OCI-LY3 (cell line): ENCODE measurements around the gene AHRR.
A peak's percentile ranks its signal among the peaks of the same experiment; 100 is the strongest.

ENCODE experiments used
- H2AFZ ChIP-seq: fragments of 200-600, 300-600 bp; shearing (Covaris generic); 2 replicates; pipeline ENCODE4 v1.6.0; 2014; ENCODE audit warnings: antibody characterized with exemption, low read depth, low read length
- H3K27ac ChIP-seq: fragments of 200-600, 300-600 bp; sonication (generic); 2 replicates; pipeline ENCODE4 v1.5.1; 2014; ENCODE audit warnings: mild to moderate bottlenecking, low read length, moderate library complexity, mixed read lengths
- H3K27me3 ChIP-seq: fragments of 200-600, 300-600 bp; sonication (generic); 2 replicates; pipeline ENCODE4 v1.6.1; 2014; ENCODE audit warnings: low read depth, low read length, mixed read lengths
- H3K36me3 ChIP-seq: fragments of 200-600, 300-600 bp; sonication (generic); replicated peaks from 2 replicates; pipeline ENCODE3; 2014; ENCODE audit warnings: low read depth, low read length, mixed read lengths
- H3K4me1 ChIP-seq: fragments of 300-600, 200-600 bp; sonication (generic); 2 replicates; pipeline ENCODE4 v1.6.1; 2014; ENCODE audit warnings: low read length, mixed read lengths
- H3K4me2 ChIP-seq: fragments of 200-600, 300-600 bp; sonication (generic); 2 replicates; pipeline ENCODE4 v1.6.1; 2014; ENCODE audit warnings: low read length, mixed read lengths
- H3K4me3 ChIP-seq: fragments of 300-600, 200-600 bp; sonication (generic); 2 replicates; pipeline ENCODE4 v1.5.1; 2014; ENCODE audit warnings: antibody characterized with exemption, mild to moderate bottlenecking, low read length, moderate library complexity
- H3K79me2 ChIP-seq: fragments of 300-600, 200-600 bp; shearing (Covaris generic); 2 replicates; pipeline ENCODE4 v1.6.1; 2014; ENCODE audit warnings: mild to moderate bottlenecking, low read length, mixed read lengths
- H3K9ac ChIP-seq: fragments of 300-600, 200-600 bp; shearing (Covaris generic); 2 replicates; pipeline ENCODE4 v1.6.0; 2014; ENCODE audit warnings: mild to moderate bottlenecking, low read length, moderate library complexity
- H3K9me3 ChIP-seq: fragments of 200-600, 300-600 bp; shearing (Covaris generic); 2 replicates; pipeline ENCODE4 v1.6.1; 2014; ENCODE audit warnings: low read length, mixed read lengths; ENCODE audit not compliant: insufficient read depth
- H4K20me1 ChIP-seq: fragments of 200-600, 300-600 bp; sonication (generic); 2 replicates; pipeline ENCODE4 v1.6.1; 2016; ENCODE audit warnings: low read length, mixed read lengths; ENCODE audit not compliant: insufficient read depth
- EZH2phosphoT487 ChIP-seq: fragments of 200-600 bp; shearing (Covaris generic); IDR thresholded peaks from 2 replicates; pipeline ENCODE4 v1.6.1; 2018; ENCODE audit warnings: antibody characterized with exemption, mixed run types, low read depth
- TF ChIP-seq, protein P1 (sequence below): fragments of 200-600, 300-600 bp; sonication (generic); IDR thresholded peaks from 2 replicates; pipeline ENCODE4 v1.5.1; 2014; ENCODE audit warnings: antibody characterized with exemption, low read length, low read depth

Gene AHRR

DNA sequence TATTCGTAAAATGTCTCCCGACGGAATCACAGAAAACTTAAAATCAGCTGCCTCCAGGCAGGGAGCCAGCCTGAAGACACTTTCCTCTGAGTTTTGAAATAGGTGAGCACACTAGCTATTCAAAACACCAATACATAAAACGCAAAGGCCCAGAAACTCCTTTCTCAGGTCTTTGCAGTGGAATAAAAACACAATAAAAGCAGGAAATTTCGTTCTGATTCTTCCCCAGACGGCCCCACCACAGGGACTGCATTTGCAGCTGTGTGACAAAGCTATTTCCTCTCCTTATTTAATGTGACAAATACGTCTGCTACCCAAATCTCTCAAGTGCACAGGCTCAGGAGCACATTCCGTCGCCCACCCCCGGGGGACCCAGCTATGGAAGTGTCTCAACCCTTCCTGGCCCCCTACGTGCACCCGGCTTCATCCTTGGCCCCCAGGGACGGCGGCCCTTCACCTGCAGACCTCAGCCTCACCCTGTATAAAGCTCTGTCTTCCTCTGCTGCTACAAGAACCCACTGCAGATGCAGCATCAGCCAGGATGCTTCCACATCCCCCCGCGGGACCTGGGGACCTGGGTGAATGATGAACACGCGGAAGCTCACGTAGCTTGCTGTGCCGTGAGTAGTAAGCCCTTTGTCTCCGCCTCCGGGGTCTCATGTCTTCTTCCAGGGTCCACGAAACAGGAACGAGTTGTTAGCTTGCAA, 24.9 kb downstream of the AHRR start:
- Histone ChIP-seq H3K27me3 (no peaks in the 10 kb centered on the region), H3K79me2 (no peaks in the 10 kb centered on the region), H2AFZ (no peak overlapping the region), H3K4me3 (no peak overlapping the region), H3K9ac (no peak overlapping the region), H3K4me1 (no peaks in the 10 kb centered on the region), H3K9me3 (no peaks in the 10 kb centered on the region), H3K36me3 (no peaks in the 10 kb centered on the region), H3K27ac (no peak overlapping the region), H4K20me1 (no peaks in the 10 kb centered on the region), H3K4me2 (no peak overlapping the region)
- TF ChIP-seq EZH2phosphoT487: no peak
- TF ChIP-seq, protein P1, sequence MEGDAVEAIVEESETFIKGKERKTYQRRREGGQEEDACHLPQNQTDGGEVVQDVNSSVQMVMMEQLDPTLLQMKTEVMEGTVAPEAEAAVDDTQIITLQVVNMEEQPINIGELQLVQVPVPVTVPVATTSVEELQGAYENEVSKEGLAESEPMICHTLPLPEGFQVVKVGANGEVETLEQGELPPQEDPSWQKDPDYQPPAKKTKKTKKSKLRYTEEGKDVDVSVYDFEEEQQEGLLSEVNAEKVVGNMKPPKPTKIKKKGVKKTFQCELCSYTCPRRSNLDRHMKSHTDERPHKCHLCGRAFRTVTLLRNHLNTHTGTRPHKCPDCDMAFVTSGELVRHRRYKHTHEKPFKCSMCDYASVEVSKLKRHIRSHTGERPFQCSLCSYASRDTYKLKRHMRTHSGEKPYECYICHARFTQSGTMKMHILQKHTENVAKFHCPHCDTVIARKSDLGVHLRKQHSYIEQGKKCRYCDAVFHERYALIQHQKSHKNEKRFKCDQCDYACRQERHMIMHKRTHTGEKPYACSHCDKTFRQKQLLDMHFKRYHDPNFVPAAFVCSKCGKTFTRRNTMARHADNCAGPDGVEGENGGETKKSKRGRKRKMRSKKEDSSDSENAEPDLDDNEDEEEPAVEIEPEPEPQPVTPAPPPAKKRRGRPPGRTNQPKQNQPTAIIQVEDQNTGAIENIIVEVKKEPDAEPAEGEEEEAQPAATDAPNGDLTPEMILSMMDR: no peak

DNA sequence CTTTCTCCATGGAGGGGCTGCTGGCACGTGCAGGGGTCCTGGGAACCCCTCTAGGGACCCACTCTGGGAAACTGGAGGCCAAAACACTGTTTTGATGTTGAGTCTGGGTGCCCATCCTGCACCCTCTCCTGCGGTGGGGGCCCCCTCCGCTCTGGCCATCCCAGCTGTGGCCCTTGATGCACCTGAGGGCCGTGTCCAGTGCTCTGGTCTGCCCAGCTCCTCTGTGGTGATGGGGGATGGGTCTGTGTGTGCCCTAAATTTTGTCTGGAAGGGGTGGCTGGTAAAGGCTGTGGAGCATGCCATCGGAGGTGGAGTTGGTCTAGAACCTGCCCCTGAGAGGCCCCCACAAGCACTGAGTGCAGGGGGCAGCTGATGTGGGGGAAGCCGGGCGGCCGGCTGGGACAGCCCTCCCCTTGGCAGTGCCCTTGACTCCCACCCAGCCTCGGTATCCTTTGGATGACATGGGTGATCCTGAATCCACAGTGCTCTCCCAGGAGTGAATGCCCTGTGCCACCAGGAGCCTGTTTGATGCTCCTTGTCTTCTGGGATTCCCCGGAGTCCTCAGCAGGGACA, 26.3 kb downstream of the AHRR start:
- H3K9ac ChIP-seq: no peak overlapping the region
- no peaks in the 10 kb centered on the region for H3K36me3 ChIP-seq
- no peak overlapping the region for H2AFZ ChIP-seq
- no peak overlapping the region for H3K4me2 ChIP-seq
- no peaks in the 10 kb centered on the region for H3K79me2 ChIP-seq
- H3K27me3 ChIP-seq: no peaks in the 10 kb centered on the region
- H3K4me1 ChIP-seq: no peaks in the 10 kb centered on the region
- H3K9me3 ChIP-seq: no peaks in the 10 kb centered on the region
- H4K20me1 ChIP-seq: no peaks in the 10 kb centered on the region
- TF ChIP-seq, protein P1: no peak
- no peak for TF ChIP-seq EZH2phosphoT487
- no peak overlapping the region for H3K4me3 ChIP-seq
- no peak overlapping the region for H3K27ac ChIP-seq

GRCh38 chr5:348726-349125, 27.2 kb downstream of the AHRR start:
- H2AFZ ChIP-seq: no peak overlapping the region
- H3K4me2 ChIP-seq: no peak overlapping the region
- no peaks in the 10 kb centered on the region for H3K79me2 ChIP-seq
- no peak overlapping the region for H3K9ac ChIP-seq
- no peaks in the 10 kb centered on the region for H3K4me1 ChIP-seq
- no peaks in the 10 kb centered on the region for H3K36me3 ChIP-seq
- no peaks in the 10 kb centered on the region for H4K20me1 ChIP-seq
- H3K4me3 ChIP-seq: no peak overlapping the region
- no peak for TF ChIP-seq EZH2phosphoT487
- TF ChIP-seq, protein P1: no peak
- H3K9me3 ChIP-seq: no peaks in the 10 kb centered on the region
- H3K27me3 ChIP-seq: no peaks in the 10 kb centered on the region
- H3K27ac ChIP-seq: no peak overlapping the region

DNA sequence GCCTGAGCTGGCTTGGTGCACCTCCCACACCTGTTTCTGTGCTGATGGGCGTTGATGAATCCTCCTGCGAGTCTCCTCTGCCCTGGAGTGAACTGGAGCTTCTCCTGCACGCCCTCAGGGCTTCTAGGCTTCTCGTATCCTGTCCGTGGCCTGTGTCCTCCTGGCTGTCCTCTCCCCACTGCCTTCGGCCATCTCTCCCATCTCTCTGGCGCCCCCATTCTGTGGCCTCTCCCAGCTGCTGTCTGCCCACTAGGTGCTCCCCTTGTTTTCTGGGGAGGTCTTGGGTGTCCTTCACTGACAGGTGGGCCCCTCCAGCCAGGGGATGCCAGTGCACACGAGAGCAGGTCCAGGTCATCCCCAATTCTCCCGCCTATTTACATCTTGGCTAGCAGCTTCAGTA, 28.8 kb downstream of the AHRR start:
- no peak overlapping the region for H3K4me2 ChIP-seq
- no peaks in the 10 kb centered on the region for H3K36me3 ChIP-seq
- no peaks in the 10 kb centered on the region for H3K27me3 ChIP-seq
- no peak overlapping the region for H3K27ac ChIP-seq
- H2AFZ ChIP-seq: no peak overlapping the region
- no peak overlapping the region for H3K9ac ChIP-seq
- no peak for TF ChIP-seq EZH2phosphoT487
- TF ChIP-seq, protein P1: 0 out of 2 replicates have a peak, but pooled peaks have one; percentile 5
- H3K9me3 ChIP-seq: no peaks in the 10 kb centered on the region
- H3K4me3 ChIP-seq: no peak overlapping the region
- no peaks in the 10 kb centered on the region for H4K20me1 ChIP-seq
- H3K4me1 ChIP-seq: no peaks in the 10 kb centered on the region
- no peaks in the 10 kb centered on the region for H3K79me2 ChIP-seq
